ENCODE measurements around the gene PPP1R1B. TPM values are rescaled to one million over a fixed set of nuclear protein-coding genes. Genes with fewer than 3 reads are reported as not detected.

PPP1R1B gene
- total RNA-seq, 1 experiment from 2014 or later, result not detected

- no peaks in the 10 kb centered on the region for H3K36me3 ChIP-seq (ENCODE audit: low read depth)
- no peaks in the 10 kb centered on the region for H3K9me3 ChIP-seq (ENCODE audit: insufficient read depth, low read depth)
- no peak within 1 kb of the TSS for H3K4me3 ChIP-seq
- H3K9me2 ChIP-seq (ENCODE audit: insufficient read depth), result no peaks in the 10 kb centered on the region
- ChIA-PET POLR2A (ENCODE audit: unreplicated experiment) (interaction anchor here (0.6 kb wide), 1 partner anchor 597 kb away, joined by 3 read pairs; no protein-coding TSS in a partner anchor), CTCF (interaction anchor here (0.7 kb wide), 1 partner anchor 97 kb away, joined by 15 read pairs; no protein-coding TSS in a partner anchor)
- no peaks in the 10 kb centered on the region for H4K20me1 ChIP-seq (ENCODE audit: insufficient read depth)
- peaks cover 52% of the 10 kb centered on the region for H3K27me3 ChIP-seq (ENCODE audit: insufficient read depth, low read depth)
- H2AFZ ChIP-seq, result no peak within 1 kb of the TSS
- no peaks in the 10 kb centered on the region for H3F3A ChIP-seq (ENCODE audit: insufficient read depth, low read depth)
- no TSS peak for BruUV-seq (replicated peaks)
- no peak within 1 kb of the TSS for H3K27ac ChIP-seq
- DNase-seq, result no peak
- TF ChIP-seq EZH2 (IDR thresholded peaks at IDR 0.05; ENCODE audit: low read depth) (no peak), CTCF (conservative IDR thresholded peaks at IDR 0.05) (no peak)
- H3K79me2 ChIP-seq (ENCODE audit: low read depth), result no peaks in the 10 kb centered on the region
- H3K4me1 ChIP-seq (replicated peaks; ENCODE audit: insufficient read depth), result no peaks in the 10 kb centered on the region
- H3K4me2 ChIP-seq, result no peak within 1 kb of the TSS
- intact Hi-C loops (cut with micrococcal nuclease; ENCODE audit: unreplicated experiment), result no loop called here
Observed at GRCh38 chr17:39607851-39608130, 19.0 kb upstream of the PPP1R1B start, which contains the start of gene NEUROD2. Gene NEUROD2 (minus strand): TSS chr17:39607920. CDS start chr17:39606599, 1,321 bp downstream.

- Histone ChIP-seq H3K36me3 (ENCODE audit: low read depth) (no peaks in the 10 kb centered on the region), H3K79me2 (ENCODE audit: low read depth) (no peaks in the 10 kb centered on the region), H3K4me2 (no peak overlapping the region), H3K4me3 (no peak overlapping the region), H3K4me1 (replicated peaks; ENCODE audit: insufficient read depth) (no peaks in the 10 kb centered on the region), H3F3A (ENCODE audit: insufficient read depth, low read depth) (no peaks in the 10 kb centered on the region), H4K20me1 (ENCODE audit: insufficient read depth) (no peaks in the 10 kb centered on the region), H3K27me3 (ENCODE audit: insufficient read depth, low read depth) (peaks cover 47% of the 10 kb centered on the region), H3K27ac (no peak overlapping the region), H3K9me2 (ENCODE audit: insufficient read depth) (no peaks in the 10 kb centered on the region), H3K9me3 (ENCODE audit: insufficient read depth, low read depth) (no peaks in the 10 kb centered on the region), H2AFZ (no peak overlapping the region)
- ChIA-PET CTCF (no interaction called here), POLR2A (ENCODE audit: unreplicated experiment) (interaction anchor here (0.6 kb wide), 1 partner anchor 596 kb away, joined by 3 read pairs; no protein-coding TSS in a partner anchor)
- DNase-seq, result no peak
- intact Hi-C loops (cut with micrococcal nuclease; ENCODE audit: unreplicated experiment), result no loop called here
- TF ChIP-seq CTCF (conservative IDR thresholded peaks at IDR 0.05) (no peak), EZH2 (IDR thresholded peaks at IDR 0.05; ENCODE audit: low read depth) (no peak)
- BruUV-seq (replicated peaks), result no TSS peak
Observed at GRCh38 chr17:39608142-39608981, 18.4 kb upstream of the PPP1R1B start.

GRCh38 chr17:39609416-39610025 lies 17.2 kb upstream of the PPP1R1B start:
- Histone ChIP-seq H3F3A (ENCODE audit: insufficient read depth, low read depth) (no peaks in the 10 kb centered on the region), H3K9me2 (ENCODE audit: insufficient read depth) (no peaks in the 10 kb centered on the region), H3K27ac (no peak overlapping the region), H3K36me3 (ENCODE audit: low read depth) (no peaks in the 10 kb centered on the region), H4K20me1 (ENCODE audit: insufficient read depth) (no peaks in the 10 kb centered on the region), H3K9me3 (ENCODE audit: insufficient read depth, low read depth) (no peaks in the 10 kb centered on the region), H2AFZ (no peak overlapping the region), H3K27me3 (ENCODE audit: insufficient read depth, low read depth) (peaks cover 36% of the 10 kb centered on the region), H3K4me3 (no peak overlapping the region), H3K4me2 (no peak overlapping the region), H3K79me2 (ENCODE audit: low read depth) (no peaks in the 10 kb centered on the region), H3K4me1 (replicated peaks; ENCODE audit: insufficient read depth) (no peaks in the 10 kb centered on the region)
- BruUV-seq (replicated peaks), result no TSS peak
- ChIA-PET POLR2A (ENCODE audit: unreplicated experiment) (no interaction called here), CTCF (no interaction called here)
- no peak for TF ChIP-seq CTCF (conservative IDR thresholded peaks at IDR 0.05)
- TF ChIP-seq EZH2 (IDR thresholded peaks at IDR 0.05; ENCODE audit: low read depth), result no peak
- no peak for DNase-seq
- intact Hi-C loops (cut with micrococcal nuclease; ENCODE audit: unreplicated experiment), result no loop called here

All from PC-9 (cell line).